Myocyte (in vitro differentiated cells): Measurements from ENCODE around the gene MAPK11. TPM values are rescaled to one million over a fixed set of nuclear protein-coding genes. Genes with fewer than 3 reads are reported as not detected.

Source experiments
- DNase-seq: peaks from one replicate; pipeline ENCODE4 v3.0.0-alpha.2; 2012; ENCODE audit warnings: low read depth
- total RNA-seq: library from RNA; depleted of rRNA; stranded (reverse); fragments of >200 nt; gene quantifications from 2 replicates; pipeline ENCODE4 v1.2.3, GENCODE V29; 2014

The MAPK11 gene
- total RNA-seq, 1 donor from 2014 or later = 3.2 TPM

GRCh38 chr22:50250555-50251476 lies 19.4 kb downstream of the MAPK11 start, which contains the start of gene HDAC10:
HDAC10 (minus strand) TSS chr22:50251265; CDS start chr22:50251032, 233 bp downstream.
- DNase-seq = peak; percentile 72

- DNase-seq = no peak
Measured at GRCh38 chr22:50250249-50250554, 20.0 kb downstream of the MAPK11 start.

GRCh38 chr22:50249341-50250248 lies 20.6 kb downstream of the MAPK11 start:
- DNase-seq = no peak

GRCh38 chr22:50248196-50249081 lies 21.7 kb downstream of the MAPK11 start:
- no peak for DNase-seq

- DNase-seq = no peak
Measured at GRCh38 chr22:50247748-50248147, 22.4 kb downstream of the MAPK11 start.

- DNase-seq = no peak
Measured at GRCh38 chr22:50246242-50247175, 23.7 kb downstream of the MAPK11 start.

GRCh38 chr22:50245214-50246072 lies 24.7 kb downstream of the MAPK11 start:
- DNase-seq = no peak

GRCh38 chr22:50244420-50245213 lies 25.6 kb downstream of the MAPK11 start, which contains the start of gene TUBGCP6:
TUBGCP6 (minus strand) TSS chr22:50245023; CDS start chr22:50244459, 564 bp downstream.
- peak; percentile 93 for DNase-seq

GRCh38 chr22:50243685-50244419 lies 26.3 kb downstream of the MAPK11 start:
- DNase-seq = peak; percentile 47

- no peak for DNase-seq
Measured at GRCh38 chr22:50242406-50242949, 27.7 kb downstream of the MAPK11 start.

GRCh38 chr22:50238755-50239154 lies 31.4 kb downstream of the MAPK11 start:
- DNase-seq = no peak

GRCh38 chr22:50236731-50237409 lies 33.3 kb downstream of the MAPK11 start:
- peak; percentile 45 for DNase-seq

- no peak for DNase-seq
Measured at GRCh38 chr22:50233223-50233622, 37.0 kb downstream of the MAPK11 start.

GRCh38 chr22:50232481-50233151 lies 37.6 kb downstream of the MAPK11 start:
- no peak for DNase-seq

GRCh38 chr22:50229370-50229769 lies 40.8 kb downstream of the MAPK11 start:
- DNase-seq = no peak

- DNase-seq = no peak
Measured at GRCh38 chr22:50228366-50228765, 41.8 kb downstream of the MAPK11 start.
